HG03060 (cell line): ENCODE measurements around the gene DENND1A.

ENCODE experiments used
- ATAC-seq: cut with Tn5 transposase; IDR thresholded peaks from one replicate; pipeline ENCODE4 v1.9.1; 2021; ENCODE audit warnings: low read depth, moderate number of reproducible peaks; ENCODE audit not compliant: unreplicated experiment

The DENND1A gene

GRCh38 chr9:123662057-123662776, 267.7 kb downstream of the DENND1A start:
- no peak for ATAC-seq

GRCh38 chr9:123660691-123661466, 269.0 kb downstream of the DENND1A start:
- no peak for ATAC-seq

DNA sequence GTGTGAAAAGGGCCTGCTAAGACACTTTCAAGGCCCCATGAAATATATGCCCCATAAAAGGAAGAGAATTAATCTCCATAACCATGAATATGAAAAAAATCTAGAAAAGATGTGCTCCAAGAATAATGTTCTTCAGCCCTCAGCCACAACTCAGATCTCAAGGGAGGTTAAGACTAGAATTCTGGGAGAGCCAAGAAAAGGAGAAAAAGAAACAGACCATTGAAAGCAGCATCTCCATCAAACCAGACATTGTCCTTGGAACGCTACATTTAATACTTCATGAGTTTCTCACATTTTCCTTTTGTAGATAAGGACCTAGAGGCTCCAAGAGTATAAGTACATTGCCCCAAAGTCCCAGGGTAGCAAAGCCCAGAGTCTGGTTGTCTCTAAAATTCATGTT, 270.6 kb downstream of the DENND1A start:
- ATAC-seq, result no peak

DNA sequence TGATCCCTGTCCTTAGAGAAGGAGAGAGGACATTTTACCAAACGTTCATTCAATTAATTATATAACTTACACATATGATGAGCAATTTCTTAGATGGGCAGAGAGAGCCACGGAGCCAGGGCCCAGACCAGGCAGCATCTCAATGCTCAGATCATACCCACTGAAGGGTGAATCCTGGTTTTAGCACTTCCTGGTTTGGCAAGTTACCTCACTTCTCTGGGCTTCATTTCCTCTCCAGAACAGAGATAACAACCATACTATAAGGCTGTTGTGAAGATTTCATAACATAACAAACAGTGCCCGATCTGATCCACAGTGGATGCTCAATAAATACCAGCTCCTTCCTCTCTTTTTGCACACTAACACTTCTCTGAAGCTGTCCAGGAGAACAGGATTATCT, 271.1 kb downstream of the DENND1A start:
- ATAC-seq, result no peak

DNA sequence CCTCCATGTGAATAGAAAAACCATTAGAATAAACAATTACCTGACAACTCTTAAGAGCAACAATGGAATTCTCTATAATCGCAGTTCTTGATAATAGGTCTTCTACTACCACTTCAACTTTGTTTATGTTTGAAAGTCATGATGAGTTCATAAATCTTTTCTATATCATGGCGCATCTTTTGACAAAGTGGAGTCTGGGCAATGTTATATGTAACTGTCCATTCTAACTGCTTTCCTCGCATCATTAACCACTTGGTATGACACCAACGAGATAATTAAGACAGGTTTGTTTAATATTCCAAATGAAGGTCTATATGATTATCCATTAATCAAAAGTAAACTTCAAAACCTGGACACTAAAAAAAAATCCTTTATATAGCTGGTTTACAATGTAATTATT, 272.0 kb downstream of the DENND1A start:
- ATAC-seq, result no peak

- ATAC-seq, result no peak
Measured at GRCh38 chr9:123657099-123657498, 272.8 kb downstream of the DENND1A start.

DNA sequence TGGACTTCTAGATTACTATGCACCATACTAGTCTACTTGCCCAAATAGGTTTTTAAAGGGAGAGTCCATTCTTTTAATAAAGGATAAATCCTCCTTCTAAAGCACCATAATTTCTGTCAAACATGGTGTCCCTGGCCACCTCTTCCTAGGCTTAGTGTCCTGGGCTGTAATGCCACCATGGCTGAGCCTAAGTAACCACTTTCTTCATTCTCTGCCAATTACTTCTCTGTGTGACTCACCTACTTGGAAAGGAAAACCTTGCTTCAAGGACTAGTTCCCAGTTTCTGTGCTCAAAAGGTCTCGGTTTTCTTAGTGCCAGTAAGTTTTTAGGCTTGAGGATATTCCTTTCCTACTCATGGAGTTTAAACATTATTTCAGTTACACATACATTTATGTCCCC, 273.4 kb downstream of the DENND1A start:
- no peak for ATAC-seq

DNA sequence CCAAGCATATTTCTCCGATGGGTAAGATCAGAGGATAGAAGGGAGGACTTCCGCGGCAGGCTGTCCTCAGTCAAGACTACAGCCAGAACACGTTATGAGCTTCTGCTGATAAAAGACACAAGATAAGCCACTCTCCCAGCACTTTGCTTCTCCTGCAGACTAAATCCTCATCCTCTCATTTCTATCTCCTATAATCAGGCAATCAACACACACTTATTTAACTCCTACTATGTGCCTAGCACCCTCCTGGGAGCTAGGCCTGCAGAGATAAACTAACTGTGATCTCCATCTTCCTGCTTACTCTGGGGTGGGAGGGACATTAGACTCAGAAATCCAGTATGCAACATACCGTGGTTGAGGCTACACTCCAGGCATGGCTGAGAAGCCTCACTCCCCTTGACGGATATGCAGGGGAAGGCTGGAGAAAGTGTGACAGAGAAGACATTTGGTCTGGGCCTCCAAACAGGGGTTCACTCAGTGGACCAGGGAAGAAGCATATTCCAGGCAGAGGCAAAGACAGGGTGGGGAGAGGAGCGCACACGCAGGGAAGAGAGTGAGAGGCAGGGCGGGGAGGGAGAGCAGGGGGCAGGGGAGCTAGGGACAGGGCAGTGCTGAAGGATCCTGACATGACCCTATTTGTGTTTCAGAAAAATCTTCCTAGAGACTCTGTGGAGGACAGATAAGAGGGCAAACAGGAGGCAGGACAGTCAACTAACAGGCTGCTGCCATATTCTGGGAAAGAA, 274.1 kb downstream of the DENND1A start:
- ATAC-seq, result no peak

- ATAC-seq, result no peak
Measured at GRCh38 chr9:123654994-123655637, 274.8 kb downstream of the DENND1A start.

DNA sequence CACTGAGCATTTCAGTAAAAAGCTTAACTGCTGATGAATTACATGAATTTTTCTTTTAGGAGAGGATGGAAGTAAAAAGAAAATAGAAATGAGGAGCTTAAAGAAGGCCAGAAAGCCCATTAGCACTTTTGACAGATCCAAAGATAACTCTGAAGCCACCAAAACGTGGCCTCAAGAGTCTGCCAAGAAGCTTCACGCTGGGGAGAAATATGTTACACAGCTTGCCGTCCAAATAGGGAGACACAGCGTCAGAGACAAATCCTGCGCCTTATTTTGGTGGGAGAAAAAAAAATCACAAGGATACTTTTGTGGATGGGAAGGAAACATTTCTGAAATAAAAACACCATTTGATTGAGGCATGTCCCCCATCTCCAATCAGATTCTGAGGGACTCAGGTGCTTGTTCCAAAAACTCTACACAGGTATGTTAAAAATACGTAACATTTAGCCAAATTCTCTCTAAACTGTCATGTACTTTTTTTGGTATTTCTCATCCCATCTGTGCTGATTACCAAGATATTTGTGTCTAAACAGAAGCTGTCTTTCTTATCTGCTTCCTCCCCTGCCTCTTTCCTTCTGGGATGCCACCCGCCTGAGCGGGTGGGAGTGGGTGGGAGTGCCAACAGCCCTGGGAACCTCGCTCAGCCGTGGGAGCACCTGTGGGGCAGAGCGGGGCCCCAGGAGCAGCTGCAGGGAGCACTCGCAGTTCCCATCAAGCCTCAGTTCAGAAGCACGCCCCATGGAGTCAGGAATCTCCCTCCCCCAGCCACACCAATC, 275.5 kb downstream of the DENND1A start:
- ATAC-seq, result no peak

DNA sequence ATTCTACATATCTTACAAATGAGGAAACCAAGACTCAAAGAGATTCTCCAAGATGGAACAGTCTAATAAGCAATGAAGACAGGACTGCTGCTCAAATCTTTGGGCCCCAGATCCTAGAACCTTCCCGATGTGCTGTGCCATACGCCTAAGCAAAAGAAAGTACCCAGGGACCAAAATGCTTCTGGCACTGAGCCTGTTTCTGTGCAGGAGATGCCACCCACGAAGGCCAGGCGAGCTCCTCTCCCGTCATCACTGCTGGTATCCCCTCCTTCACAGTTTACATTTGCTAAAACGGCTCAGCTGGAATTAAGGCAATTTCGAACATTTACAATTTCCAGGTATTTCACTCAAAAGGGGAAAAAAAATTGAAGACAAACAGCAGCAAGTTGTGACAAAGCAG, 277.5 kb downstream of the DENND1A start:
- no peak for ATAC-seq

- ATAC-seq, result no peak
Measured at GRCh38 chr9:123651871-123652270, 278.1 kb downstream of the DENND1A start.

- no peak for ATAC-seq
Measured at GRCh38 chr9:123651273-123651672, 278.7 kb downstream of the DENND1A start.

DNA sequence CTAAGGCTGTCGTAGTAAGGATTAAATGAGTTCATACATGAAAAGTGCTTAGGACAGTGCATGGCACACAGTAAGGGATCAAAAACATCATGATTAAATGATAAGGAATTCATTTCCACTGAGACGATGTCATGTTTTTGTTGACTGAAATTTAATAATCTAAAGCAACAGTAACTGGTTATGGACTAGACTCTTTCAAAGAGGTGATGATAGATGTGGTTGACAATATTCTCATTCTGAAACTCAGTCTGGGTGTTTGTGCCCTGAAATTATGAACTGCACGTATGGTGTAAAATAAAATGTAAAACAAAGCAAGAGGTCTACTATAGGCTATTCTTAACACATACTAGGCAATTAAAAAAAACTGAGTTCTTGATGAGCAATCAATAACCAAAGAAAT, 280.0 kb downstream of the DENND1A start:
- ATAC-seq, result no peak

GRCh38 chr9:123647145-123647544, 282.8 kb downstream of the DENND1A start:
- ATAC-seq, result no peak

GRCh38 chr9:123645762-123646161, 284.2 kb downstream of the DENND1A start:
- ATAC-seq, result no peak

GRCh38 chr9:123645126-123645525, 284.8 kb downstream of the DENND1A start:
- ATAC-seq, result no peak

DNA sequence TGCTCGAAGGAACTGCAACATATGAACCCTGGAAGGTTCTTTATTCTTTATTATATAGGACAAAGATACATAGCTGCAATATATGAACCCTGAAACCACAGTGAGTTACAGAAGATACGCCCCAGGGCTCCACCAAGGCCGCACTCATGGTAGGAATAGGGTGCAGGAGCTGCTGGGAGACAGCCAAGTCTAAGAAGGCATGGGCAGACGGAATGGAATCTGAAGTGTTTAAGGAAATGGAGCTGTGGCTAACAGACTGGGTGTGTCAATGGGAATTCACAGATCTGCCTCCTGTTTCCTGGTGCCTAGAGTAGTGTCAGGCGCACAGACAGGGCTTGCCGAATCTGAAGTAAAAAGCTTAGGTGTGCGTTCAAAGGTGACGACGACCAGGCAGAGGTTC, 286.4 kb downstream of the DENND1A start:
- no peak for ATAC-seq

- ATAC-seq, result no peak
Measured at GRCh38 chr9:123642291-123643278, 287.3 kb downstream of the DENND1A start.
